HuH-7.5 (cell line): ENCODE measurements around the gene B3GALT5.
"Not testable (repeated sequence)": the region's sequence is repeated elsewhere in the genome, so short reads cannot be mapped to it uniquely, and the experiment has no call there.

Experiments used
- DNase-seq: peaks from one replicate; pipeline ENCODE4 v3.0.0; 2011; ENCODE audit warnings: low spot score

Gene B3GALT5

DNA sequence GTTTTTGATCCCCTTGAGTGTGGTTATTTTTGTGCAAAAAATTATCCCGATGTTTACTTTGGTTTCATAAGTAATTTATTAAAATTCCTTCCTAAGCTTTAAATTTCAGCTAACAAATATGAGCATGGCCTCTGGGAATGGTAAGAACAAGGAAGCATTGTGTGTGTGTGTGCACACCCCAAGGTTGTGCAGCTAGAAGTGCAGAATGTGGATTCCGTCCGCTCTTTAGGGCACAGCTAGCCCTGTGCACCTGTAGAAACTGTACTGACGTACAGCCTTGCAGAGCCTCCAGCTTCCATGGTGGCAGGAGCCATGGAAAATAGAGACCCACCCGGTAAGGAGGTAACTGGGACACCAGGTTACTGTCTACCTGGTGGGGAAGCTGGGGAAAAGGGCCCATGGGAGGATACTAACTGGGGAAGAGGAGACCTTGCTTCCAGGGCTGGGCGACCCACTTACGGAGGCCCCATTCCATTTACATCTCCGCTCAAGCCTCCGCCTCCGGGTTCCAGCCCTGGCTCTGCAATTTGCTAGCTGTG, 54.7 kb downstream of the B3GALT5 start:
- no peak for DNase-seq

GRCh38 chr21:39668369-39668768, 55.6 kb downstream of the B3GALT5 start:
- DNase-seq = no peak

- no peak for DNase-seq
Observed at GRCh38 chr21:39669485-39669884, 56.7 kb downstream of the B3GALT5 start.

- no peak for DNase-seq
Observed at GRCh38 chr21:39669976-39670661, 57.4 kb downstream of the B3GALT5 start.

GRCh38 chr21:39670701-39671100, 58.0 kb downstream of the B3GALT5 start:
- DNase-seq = no peak

GRCh38 chr21:39671986-39672385, 59.2 kb downstream of the B3GALT5 start:
- DNase-seq = no peak

DNA sequence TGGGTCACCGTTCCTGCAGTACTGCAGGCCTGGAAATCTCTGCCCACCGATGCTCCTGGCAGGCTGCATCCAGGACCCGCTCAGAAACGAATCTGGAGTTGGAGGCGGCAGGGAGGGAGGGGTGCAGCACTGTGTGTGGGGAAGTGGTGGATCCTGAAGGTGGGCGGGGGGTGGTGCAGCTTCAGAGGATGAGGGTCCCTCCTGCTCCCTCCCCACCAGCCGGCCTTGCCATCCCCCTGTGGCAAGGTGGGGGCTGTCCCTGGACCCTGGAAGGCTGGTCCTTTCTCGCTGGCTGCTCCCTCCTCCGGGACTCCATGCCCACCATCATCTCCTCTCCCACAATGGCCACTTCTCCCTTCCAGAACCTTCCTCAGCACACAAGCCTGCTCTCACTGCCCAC, 60.4 kb downstream of the B3GALT5 start:
- DNase-seq = no peak

DNA sequence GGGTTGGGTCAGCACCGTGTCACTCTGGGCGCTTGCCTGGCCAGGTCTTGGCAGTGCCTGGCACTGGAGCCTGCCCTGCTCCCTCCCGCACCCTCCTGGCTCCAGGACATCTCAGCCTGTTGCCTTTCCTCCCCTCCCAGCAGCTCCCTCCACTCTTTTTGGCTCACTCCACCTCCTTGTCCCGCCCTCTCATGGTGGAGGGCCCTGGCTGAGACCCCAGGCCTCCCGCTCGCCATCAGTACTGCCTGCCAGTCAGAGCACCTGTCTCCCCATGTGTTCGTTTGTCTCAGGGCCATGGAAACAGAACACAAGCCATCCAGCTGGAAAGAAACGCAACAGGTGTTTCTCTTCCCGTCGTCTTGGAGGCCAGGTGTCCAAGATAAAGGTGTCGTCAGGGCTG, 61.0 kb downstream of the B3GALT5 start:
- DNase-seq = no peak

DNA sequence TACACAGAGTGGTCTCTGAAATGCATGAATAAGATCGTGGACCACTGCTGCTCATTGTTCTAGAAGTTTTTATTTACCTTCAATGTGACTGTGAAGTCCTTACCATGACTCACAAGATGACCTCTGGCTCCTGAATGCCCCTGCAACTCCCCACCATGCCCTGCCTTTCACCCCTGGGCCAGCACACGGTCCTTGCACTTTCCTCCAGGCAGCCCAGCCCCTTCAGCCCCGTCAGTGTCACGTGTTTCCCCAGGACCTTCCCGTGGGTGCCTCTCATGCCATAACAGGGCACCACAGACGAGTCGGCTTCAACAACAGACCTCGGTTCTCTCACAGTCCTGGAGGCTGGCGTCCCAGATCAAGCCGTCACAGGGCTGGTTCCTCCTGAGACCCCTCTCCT, 62.1 kb downstream of the B3GALT5 start:
- DNase-seq = no peak

GRCh38 chr21:39675590-39675989, 62.9 kb downstream of the B3GALT5 start:
- DNase-seq = no peak

DNA sequence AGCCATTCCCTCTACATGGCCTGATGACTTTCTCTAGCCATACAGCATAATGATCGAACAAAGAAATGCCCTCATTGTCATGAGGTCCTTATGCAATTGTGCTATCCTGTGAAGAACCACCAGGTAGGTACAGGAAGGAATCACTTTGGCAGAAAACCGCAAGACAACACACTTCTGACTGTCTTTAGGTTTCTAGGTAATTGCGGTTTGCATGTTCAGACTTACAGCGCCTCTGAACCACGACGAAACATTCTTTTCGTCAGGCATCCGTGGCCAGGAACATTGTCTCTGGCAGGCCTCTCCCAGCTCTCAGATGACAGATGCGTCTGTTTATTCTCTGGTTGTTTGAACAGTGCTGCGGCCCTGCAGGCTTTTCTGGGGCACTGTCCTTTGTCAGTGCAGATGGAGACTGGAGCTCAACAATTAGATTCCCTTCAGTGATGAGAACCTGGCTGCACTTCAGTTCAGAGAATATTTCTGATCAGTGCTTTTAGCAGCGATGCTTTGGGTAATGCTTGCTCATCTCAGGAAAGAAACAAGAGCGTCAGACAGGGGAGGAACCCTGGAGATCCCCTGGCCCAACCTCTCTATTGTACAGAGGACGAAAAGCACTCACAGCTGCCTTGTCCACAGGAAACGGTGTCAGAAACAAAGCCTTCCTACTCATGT, 63.4 kb downstream of the B3GALT5 start:
- DNase-seq = no peak

DNA sequence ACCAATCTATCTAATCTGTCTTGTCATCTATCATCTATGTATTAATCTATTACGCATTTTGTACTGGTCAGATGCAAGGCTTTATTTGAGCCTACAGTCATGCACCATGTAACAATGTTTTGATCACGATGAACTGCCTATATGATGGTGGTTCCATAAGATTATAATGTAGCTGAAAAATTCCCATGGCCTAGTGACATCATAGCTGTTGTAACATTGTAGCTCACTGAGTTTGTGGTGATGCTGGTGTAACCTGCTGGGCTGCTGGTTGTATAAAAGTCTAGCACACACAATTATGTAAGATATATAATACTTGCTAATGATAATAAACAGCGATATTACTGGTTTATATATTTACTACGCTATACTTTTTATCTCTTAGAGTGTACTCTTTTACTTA, 67.5 kb downstream of the B3GALT5 start:
- no peak for DNase-seq

- DNase-seq = no peak
Observed at GRCh38 chr21:39681257-39681656, 68.5 kb downstream of the B3GALT5 start.

- no peak for DNase-seq
Observed at GRCh38 chr21:39681845-39682244, 69.1 kb downstream of the B3GALT5 start.

GRCh38 chr21:39685236-39685635, 72.5 kb downstream of the B3GALT5 start:
- no peak for DNase-seq

GRCh38 chr21:39685991-39686390, 73.3 kb downstream of the B3GALT5 start:
- no peak for DNase-seq

- DNase-seq = no peak
Observed at GRCh38 chr21:39686646-39687468, 74.1 kb downstream of the B3GALT5 start.

DNA sequence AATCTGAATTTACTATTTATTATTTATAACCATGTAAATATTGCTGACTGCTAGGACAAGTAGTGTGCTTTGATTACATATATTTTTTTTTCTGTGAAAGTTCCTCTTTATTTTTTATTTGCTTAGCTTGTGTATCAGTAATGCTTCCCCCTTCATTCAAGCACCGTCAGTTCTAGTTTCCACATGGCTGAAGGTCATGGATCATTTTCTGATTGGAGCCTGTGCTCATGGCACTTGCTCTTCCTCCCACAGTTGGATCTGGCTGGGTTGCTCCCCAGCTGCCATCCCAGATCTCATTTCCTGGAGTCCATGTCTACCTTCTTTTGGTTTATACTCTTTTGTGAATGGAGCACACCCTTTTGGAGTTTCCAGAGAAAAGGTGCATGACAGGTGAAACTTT, 75.3 kb downstream of the B3GALT5 start:
- DNase-seq = no peak

GRCh38 chr21:39689860-39690259, 77.1 kb downstream of the B3GALT5 start:
- not testable (repeated sequence) for DNase-seq

- DNase-seq = no peak
Observed at GRCh38 chr21:39690454-39690853, 77.7 kb downstream of the B3GALT5 start.

DNA sequence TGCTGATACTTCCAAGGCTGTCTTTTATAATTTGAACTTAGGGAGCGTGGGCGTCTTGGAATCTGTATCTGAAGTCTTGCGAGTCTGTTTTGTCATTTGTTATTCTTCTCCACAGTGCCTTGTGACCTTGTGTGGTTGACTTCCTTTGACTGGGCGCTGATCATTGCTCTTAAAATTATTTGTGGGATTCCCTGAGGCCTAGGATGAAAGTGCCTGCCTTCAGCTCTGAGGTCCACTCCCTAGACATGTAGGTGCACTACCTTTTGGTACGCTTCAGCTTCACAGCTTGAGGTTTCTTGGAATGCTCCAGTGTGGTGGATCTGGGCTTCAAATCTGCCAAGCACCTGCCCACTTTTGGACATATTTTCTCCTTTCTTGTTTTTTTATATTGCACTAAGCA, 82.0 kb downstream of the B3GALT5 start:
- no peak for DNase-seq

DNA sequence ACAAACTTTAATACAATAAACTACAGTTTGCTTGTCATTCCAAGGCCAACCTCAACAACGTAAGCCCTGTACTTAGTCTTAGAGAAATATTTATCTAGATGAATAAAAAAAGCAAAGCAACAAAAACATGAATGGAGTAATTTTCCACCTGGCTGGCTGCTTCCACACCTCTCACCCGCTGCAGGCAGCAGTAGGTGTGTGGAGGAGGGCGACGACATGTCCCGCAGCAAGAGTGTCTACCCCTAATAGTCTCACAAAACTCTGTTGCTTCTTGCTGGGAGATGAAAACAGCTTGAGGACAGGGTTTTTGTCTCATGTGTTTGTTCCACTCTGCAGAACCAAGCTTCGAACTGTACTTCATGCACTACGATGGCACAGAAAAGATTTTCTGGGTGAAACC, 83.5 kb downstream of the B3GALT5 start:
- DNase-seq = no peak

- DNase-seq = no peak
Observed at GRCh38 chr21:39696618-39697017, 83.9 kb downstream of the B3GALT5 start.
